Vagina (tissue), 2 donors: ENCODE results near the gene ASB18. TPM values are rescaled to one million over a fixed set of nuclear protein-coding genes. Genes with fewer than 3 reads are reported as not detected.

Source experiments
- DNase-seq, 2 donors: peaks; one replicate each; pipeline ENCODE4 v3.0.0-alpha.2; 2017; ENCODE audit errors: extremely low spot score in 2 of 2
- H3K27ac ChIP-seq: fragments of 200-600 bp; sonication (generic); one replicate; pipeline ENCODE4 v1.5.1; 2019
- H3K27me3 ChIP-seq: fragments of 200-600 bp; sonication (generic); one replicate; pipeline ENCODE4 v1.5.1; 2019
- H3K36me3 ChIP-seq, 2 donors: fragments of 200-600 bp; sonication (generic); one replicate each; pipeline ENCODE4 v1.5.1; 2017 to 2019
- H3K4me1 ChIP-seq: fragments of 200-600 bp; sonication (generic); one replicate; pipeline ENCODE4 v1.5.1; 2019
- H3K4me3 ChIP-seq, 2 donors: fragments of 200-600 bp; sonication (generic); 1 replicate in 1 of 2; 2 replicates in 1 of 2; pipeline ENCODE4 v1.5.1; 2016 to 2019
- H3K9me3 ChIP-seq: fragments of 200-600 bp; sonication (generic); one replicate; pipeline ENCODE4 v1.5.1; 2019
- CTCF ChIP-seq, 3 experiments: fragments of 450-650 bp in 2 of 3; fragments of 200-600 bp in 1 of 3; sonication (generic) in 1 of 3; IDR thresholded peaks; one replicate each; pipeline ENCODE4 v1.5.1; 2017 to 2019; ENCODE audit warnings: antibody characterized with exemption in 3 of 3, mild to moderate bottlenecking in 2 of 3, moderate library complexity in 2 of 3
- POLR2A ChIP-seq, 2 donors: fragments of 450-650 bp; IDR thresholded peaks; one replicate each; pipeline ENCODE4 v1.6.1; 2017; ENCODE audit warnings: antibody characterized with exemption in 2 of 2, mild to moderate bottlenecking in 2 of 2, moderate library complexity in 2 of 2
- POLR2AphosphoS5 ChIP-seq, 2 donors: sonication (generic); formaldehyde crosslinking; IDR thresholded peaks; one replicate each; pipeline ENCODE4 v1.9.0; 2017; ENCODE audit warnings: antibody characterized with exemption in 2 of 2, mild to moderate bottlenecking in 2 of 2, low read depth in 1 of 2; ENCODE audit not compliant: insufficient read depth in 1 of 2
- intact Hi-C: fragments of 100-400 bp; cut with DNase I; formaldehyde crosslinking; loops from one replicate; pipeline ENCODE4 v1.15.1; 2023
- total RNA-seq: library from RNA; depleted of rRNA; stranded (reverse); fragments of >200 nt; gene quantifications from one replicate; pipeline ENCODE4 v1.2.3, GENCODE V29; 2016

ASB18 gene
- total RNA-seq, 1 donor from 2014 or later = not detected

- no peak overlapping the region for H3K4me3 ChIP-seq
- no peak overlapping the region for H3K27ac ChIP-seq
- no peak for TF ChIP-seq POLR2A (IDR thresholded peaks at IDR 0.05)
- TF ChIP-seq CTCF (IDR thresholded peaks at IDR 0.05) = no peak
- no peak for TF ChIP-seq POLR2AphosphoS5 (IDR thresholded peaks at IDR 0.05; ENCODE audit: insufficient read depth in 1 of 2, low read depth in 1 of 2)
- H3K9me3 ChIP-seq = no peaks in the 10 kb centered on the region
- intact Hi-C loops = no loop called here
- H3K4me1 ChIP-seq = no peaks in the 10 kb centered on the region
- H3K27me3 ChIP-seq = no peaks in the 10 kb centered on the region
- H3K36me3 ChIP-seq = no peaks in the 10 kb centered on the region
- DNase-seq = peak in 1 of 2 donors; percentile 22
These were observed 34.8 kb upstream of the ASB18 start for GRCh38 chr2:236298924-236299475.

- Histone ChIP-seq H3K9me3 (no peaks in the 10 kb centered on the region), H3K36me3 (no peaks in the 10 kb centered on the region), H3K27ac (no peak overlapping the region), H3K27me3 (no peaks in the 10 kb centered on the region), H3K4me3 (no peak overlapping the region), H3K4me1 (no peaks in the 10 kb centered on the region)
- TF ChIP-seq POLR2AphosphoS5 (IDR thresholded peaks at IDR 0.05; ENCODE audit: insufficient read depth in 1 of 2, low read depth in 1 of 2) (no peak), POLR2A (IDR thresholded peaks at IDR 0.05) (no peak), CTCF (IDR thresholded peaks at IDR 0.05) (no peak)
- DNase-seq = peak; percentile 13 to 22
- intact Hi-C loops = no loop called here
These were observed 31.3 kb upstream of the ASB18 start for GRCh38 chr2:236295481-236295880.

GRCh38 chr2:236294647-236295046 lies 30.4 kb upstream of the ASB18 start:
- TF ChIP-seq CTCF (IDR thresholded peaks at IDR 0.05) (no peak), POLR2A (IDR thresholded peaks at IDR 0.05) (no peak), POLR2AphosphoS5 (IDR thresholded peaks at IDR 0.05; ENCODE audit: insufficient read depth in 1 of 2, low read depth in 1 of 2) (no peak)
- Histone ChIP-seq H3K27me3 (no peaks in the 10 kb centered on the region), H3K4me1 (no peaks in the 10 kb centered on the region), H3K27ac (no peak overlapping the region), H3K4me3 (no peak overlapping the region), H3K36me3 (no peaks in the 10 kb centered on the region), H3K9me3 (no peaks in the 10 kb centered on the region)
- intact Hi-C loops = no loop called here
- peak; percentile 16 to 54 for DNase-seq

GRCh38 chr2:236293241-236293810 lies 29.1 kb upstream of the ASB18 start:
- no peaks in the 10 kb centered on the region for H3K27me3 ChIP-seq
- peak; percentile 71 to 91 for DNase-seq
- H3K9me3 ChIP-seq = no peaks in the 10 kb centered on the region
- no peak for TF ChIP-seq POLR2A (IDR thresholded peaks at IDR 0.05)
- TF ChIP-seq CTCF (IDR thresholded peaks at IDR 0.05) = no peak
- TF ChIP-seq POLR2AphosphoS5 (IDR thresholded peaks at IDR 0.05; ENCODE audit: insufficient read depth in 1 of 2, low read depth in 1 of 2) = no peak
- no peaks in the 10 kb centered on the region for H3K4me1 ChIP-seq
- H3K36me3 ChIP-seq = no peaks in the 10 kb centered on the region
- no peak overlapping the region for H3K27ac ChIP-seq
- intact Hi-C loops = no loop called here
- H3K4me3 ChIP-seq = no peak overlapping the region

- Histone ChIP-seq H3K27ac (no peak overlapping the region), H3K4me1 (no peaks in the 10 kb centered on the region), H3K36me3 (no peaks in the 10 kb centered on the region), H3K4me3 (no peak overlapping the region), H3K9me3 (no peaks in the 10 kb centered on the region), H3K27me3 (no peaks in the 10 kb centered on the region)
- no peak for TF ChIP-seq POLR2A (IDR thresholded peaks at IDR 0.05)
- TF ChIP-seq POLR2AphosphoS5 (IDR thresholded peaks at IDR 0.05; ENCODE audit: insufficient read depth in 1 of 2, low read depth in 1 of 2) = no peak
- TF ChIP-seq CTCF (IDR thresholded peaks at IDR 0.05) = no peak
- intact Hi-C loops = no loop called here
- DNase-seq = peak in 1 of 2 donors; percentile 62
These were observed 27.7 kb upstream of the ASB18 start for GRCh38 chr2:236291911-236292310.
